Activated T-cell treated with anti-CD3 and anti-CD28 coated beads for 48 hours (primary cell): ENCODE measurements around the gene CYP27A1.

ENCODE experiments used
- DNase-seq: peaks from one replicate; pipeline ENCODE4 v3.0.0-alpha.2; 2020; ENCODE audit warnings: low read depth

CYP27A1 gene

DNA sequence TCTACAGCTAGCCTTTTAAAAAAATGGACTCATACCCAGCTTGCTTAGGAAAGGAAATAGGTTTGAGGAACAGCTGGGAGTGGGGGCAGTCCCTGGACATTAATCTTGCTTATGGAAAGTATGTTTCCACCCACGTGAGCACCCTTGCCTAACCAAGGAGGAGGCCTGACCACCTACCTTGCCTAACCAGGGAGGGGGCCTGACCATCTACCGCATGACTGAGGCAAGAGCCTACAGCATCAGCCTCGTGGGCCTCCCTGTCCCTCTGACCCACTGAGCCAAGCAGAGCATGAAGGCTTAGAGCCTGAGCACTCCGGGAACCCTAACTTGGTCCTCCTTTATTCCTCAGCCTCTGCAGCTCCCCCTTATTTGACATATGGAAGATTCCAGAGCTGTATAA lies 29.4 kb downstream of the CYP27A1 start:
- no peak for DNase-seq

DNA sequence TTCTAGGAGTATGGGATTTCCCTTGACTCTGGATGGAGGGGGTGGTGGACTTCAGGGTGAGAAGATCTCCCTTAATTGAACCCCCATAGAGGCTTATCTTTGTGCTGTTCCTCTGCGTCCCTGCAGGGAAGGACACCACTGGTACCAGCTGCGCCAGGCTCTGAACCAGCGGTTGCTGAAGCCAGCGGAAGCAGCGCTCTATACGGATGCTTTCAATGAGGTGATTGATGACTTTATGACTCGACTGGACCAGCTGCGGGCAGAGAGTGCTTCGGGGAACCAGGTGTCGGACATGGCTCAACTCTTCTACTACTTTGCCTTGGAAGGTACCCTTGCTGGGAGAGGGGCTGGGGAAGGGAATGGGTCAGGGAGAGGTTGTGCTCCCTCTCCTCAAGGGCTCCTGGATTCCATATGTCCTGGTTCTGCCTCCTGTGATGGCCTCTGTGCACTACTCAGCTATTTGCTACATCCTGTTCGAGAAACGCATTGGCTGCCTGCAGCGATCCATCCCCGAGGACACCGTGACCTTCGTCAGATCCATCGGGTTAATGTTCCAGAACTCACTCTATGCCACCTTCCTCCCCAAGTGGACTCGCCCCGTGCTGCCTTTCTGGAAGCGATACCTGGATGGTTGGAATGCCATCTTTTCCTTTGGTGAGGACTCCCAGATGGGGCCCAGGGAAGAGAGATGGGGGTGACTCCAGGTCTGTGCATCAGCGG lies 30.3 kb downstream of the CYP27A1 start:
- no peak for DNase-seq

GRCh38 chr2:218812861-218813260 lies 30.9 kb downstream of the CYP27A1 start:
- no peak for DNase-seq

DNA sequence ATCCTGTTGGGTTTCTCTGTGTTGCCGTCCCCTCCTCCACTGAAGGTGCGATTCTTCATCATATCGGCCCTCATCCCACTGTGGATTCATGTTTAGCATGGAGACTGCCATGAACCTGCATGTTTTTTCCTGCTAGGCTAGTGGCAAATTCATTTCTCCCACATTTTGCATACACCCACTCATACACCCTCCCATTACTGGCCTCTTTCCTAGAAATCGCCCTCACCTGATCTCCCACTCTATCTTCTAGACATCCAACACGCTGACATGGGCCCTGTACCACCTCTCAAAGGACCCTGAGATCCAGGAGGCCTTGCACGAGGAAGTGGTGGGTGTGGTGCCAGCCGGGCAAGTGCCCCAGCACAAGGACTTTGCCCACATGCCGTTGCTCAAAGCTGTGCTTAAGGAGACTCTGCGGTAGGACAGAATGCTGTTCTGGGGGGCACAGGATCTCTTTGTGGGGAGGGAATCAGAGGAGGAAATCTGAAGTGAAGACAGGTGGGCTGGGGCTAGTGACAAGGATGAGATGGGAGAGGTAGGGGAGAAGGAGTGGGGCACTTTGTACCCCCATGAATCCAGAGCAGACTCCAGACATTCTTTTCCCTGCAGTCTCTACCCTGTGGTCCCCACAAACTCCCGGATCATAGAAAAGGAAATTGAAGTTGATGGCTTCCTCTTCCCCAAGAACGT lies 32.0 kb downstream of the CYP27A1 start:
- no peak for DNase-seq

- no peak for DNase-seq
Measured at GRCh38 chr2:218814540-218815243, 32.7 kb downstream of the CYP27A1 start.

- DNase-seq = no peak
Measured at GRCh38 chr2:218815244-218815637, 33.3 kb downstream of the CYP27A1 start.

DNA sequence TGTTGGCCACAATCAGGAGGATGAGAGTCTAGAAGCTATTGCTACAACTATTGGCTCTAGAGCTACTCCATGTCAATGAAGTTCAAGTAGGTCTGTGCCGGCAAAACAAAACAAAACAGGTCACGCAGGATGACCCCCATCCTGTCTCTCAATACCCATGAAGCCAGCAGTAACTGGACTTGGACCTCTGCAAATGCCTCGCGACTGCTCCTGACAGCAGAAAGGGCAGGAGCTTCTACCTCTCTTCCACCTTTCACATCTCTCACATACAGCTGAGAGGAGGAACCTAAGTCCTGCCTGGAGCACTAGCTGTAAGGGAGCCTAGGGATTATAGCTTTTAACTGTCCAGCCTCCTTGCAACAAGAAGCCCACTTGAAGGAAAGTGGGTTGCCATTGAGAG lies 33.7 kb downstream of the CYP27A1 start:
- DNase-seq = no peak

- DNase-seq = no peak
Measured at GRCh38 chr2:218816561-218817011, 34.6 kb downstream of the CYP27A1 start.

- no peak for DNase-seq
Measured at GRCh38 chr2:218819093-218819492, 37.1 kb downstream of the CYP27A1 start.

GRCh38 chr2:218820746-218821369 lies 38.9 kb downstream of the CYP27A1 start:
- DNase-seq = no peak

DNA sequence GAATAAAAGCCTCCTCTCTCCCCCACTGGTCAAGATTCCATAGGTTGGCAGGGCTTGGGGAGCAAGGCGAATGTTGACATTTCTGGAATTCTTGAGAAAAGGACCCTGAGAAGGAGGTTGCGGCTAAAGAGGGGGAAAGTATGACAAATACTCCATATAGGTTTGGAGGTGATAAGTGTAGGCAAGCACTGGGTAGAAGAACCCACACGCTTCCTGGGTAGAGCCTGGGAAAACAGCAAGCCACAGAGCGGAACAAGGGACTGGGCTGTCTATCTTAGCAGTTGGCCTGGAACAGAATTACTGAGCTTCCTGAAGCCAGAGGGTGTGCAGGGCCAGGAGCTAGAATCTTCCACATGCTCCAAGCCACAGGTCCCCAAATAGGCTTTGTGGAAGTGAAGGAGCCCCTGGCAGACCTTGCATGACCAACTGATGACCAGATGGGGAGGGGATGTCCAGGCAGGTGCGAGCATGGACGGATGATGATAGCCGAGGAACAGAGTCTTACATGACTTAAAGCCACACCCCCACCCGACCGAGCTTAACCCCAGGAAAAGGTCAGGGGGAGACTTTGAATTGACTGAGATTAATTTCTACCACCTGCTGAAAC lies 39.8 kb downstream of the CYP27A1 start:
- DNase-seq = no peak

DNA sequence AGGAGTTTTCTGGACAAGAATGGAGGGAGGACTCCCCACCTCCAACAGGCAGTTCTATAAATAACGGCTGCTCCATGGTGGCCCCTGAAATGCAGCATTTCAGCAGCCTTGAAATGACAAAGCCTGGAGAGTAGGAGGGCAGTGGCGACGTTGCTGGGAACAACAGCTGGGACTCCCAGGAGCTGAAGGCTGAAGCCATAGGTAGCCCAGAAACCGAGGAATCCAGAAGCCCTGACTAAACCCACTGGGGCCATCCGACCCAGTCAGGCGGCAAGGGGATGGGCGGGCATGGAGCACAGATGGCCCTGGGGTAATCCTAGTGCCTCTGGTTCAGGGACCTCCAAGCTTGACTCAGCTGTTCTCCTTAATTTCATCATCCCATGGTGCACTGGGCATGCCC lies 40.7 kb downstream of the CYP27A1 start:
- no peak for DNase-seq

- no peak for DNase-seq
Measured at GRCh38 chr2:218823196-218823855, 41.4 kb downstream of the CYP27A1 start.

GRCh38 chr2:218824004-218824403 lies 42.1 kb downstream of the CYP27A1 start:
- DNase-seq = no peak

- DNase-seq = no peak
Measured at GRCh38 chr2:218826791-218827190, 44.8 kb downstream of the CYP27A1 start.

- DNase-seq = no peak
Measured at GRCh38 chr2:218827701-218828476, 45.9 kb downstream of the CYP27A1 start.

- no peak for DNase-seq
Measured at GRCh38 chr2:218828477-218828778, 46.5 kb downstream of the CYP27A1 start.

DNA sequence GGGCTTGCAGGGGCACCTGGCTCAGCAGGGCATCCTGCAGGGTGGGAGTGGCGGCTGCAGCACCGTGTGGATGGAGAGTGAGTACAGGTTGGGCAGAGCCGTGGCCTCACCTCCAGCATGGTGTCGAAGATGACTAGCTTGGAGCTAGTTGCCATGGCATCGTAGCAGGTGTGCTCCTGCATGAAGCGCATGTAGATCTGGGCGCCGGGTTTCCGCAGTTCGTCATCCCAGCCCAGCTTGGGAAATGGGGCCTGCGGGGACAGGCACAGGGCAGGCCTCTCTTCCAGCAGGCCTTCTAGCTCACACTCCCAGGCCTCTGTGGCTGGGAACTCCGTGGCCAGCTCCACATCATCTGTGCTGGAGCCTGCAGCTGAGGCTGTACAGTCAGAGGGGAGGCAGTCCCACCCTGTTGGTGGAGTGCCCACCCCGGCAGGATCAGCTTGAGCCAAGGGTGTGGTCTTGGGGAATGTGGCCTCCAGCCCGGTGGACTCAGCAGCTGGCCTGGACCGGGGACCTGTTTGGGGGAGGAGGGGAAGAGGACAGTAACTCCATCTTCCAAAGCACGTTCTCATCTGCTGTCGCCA lies 48.0 kb downstream of the CYP27A1 start:
- DNase-seq = no peak

DNA sequence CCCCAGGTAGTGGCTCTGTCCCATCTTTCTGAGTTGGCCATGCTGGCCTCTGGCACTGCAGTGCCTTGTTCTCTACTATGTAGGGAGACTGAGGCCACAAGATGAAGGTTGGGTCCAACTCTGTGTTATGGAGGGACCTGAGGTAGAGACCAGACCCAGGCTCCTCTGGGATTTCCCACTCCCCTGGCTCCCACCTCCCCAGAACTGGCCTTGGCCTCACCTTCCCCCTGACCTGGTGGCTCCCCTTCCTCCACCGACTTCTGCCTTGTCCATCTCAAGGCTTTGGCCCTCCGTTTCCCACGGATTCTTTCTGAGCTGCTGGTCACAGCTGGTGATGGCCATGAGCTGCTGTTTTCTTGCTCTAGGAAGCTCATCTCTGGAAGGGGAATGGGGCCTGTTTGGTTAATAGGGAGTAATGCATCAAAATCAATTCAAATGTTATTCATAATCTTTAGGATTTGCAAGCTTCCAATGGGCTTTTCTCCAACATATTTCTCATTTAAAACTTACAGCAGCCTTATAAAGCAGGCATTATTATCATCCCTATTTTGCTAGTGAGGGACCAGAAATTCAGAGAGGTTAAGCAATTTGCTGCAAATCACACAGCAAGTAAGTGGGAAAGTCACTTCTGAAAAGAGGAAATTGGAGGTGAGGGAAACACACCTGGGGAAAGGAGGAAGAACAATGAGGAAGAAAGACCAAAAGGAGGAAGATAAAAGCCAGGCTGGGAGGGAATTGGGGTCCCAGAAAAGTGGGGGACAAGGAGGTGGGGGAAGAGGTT lies 48.8 kb downstream of the CYP27A1 start:
- no peak for DNase-seq
